Bronchial epithelial cell (primary cell): Measurements from ENCODE around the gene PIM3. TPM values are rescaled to one million over a fixed set of nuclear protein-coding genes. Genes with fewer than 3 reads are reported as not detected.
A peak's percentile ranks its signal among the peaks of the same experiment; 100 is the strongest.
"Not testable (repeated sequence)": the region's sequence is repeated elsewhere in the genome, so short reads cannot be mapped to it uniquely, and the experiment has no call there.

Experiments
- DNase-seq: peaks from one replicate; pipeline ENCODE4 v3.0.0-alpha.2; 2010; ENCODE audit warnings: low read depth
- FAIRE-seq: peaks from 2 replicates; lab custom pipeline; 2011; peaks lifted over from hg19 to GRCh38; lab: Jason Lieb, UNC
- H3K27me3 ChIP-seq: 2 replicates; pipeline ENCODE4 v1.5.1; 2011; ENCODE audit warnings: low read length; ENCODE audit not compliant: control insufficient read depth, insufficient read depth
- H3K36me3 ChIP-seq: 2 replicates; pipeline ENCODE4 v1.5.1; 2011; ENCODE audit warnings: low read length; ENCODE audit not compliant: control insufficient read depth, insufficient read depth
- H3K4me3 ChIP-seq: 2 replicates; pipeline ENCODE4 v1.5.1; 2011; ENCODE audit warnings: mild to moderate bottlenecking, low read depth, low read length, control low read depth
- CTCF ChIP-seq: IDR thresholded peaks from 2 replicates; pipeline ENCODE4 v1.5.1; 2011; ENCODE audit warnings: mild to moderate bottlenecking, moderate library complexity, low read length, control low read depth, inconsistent platforms; ENCODE audit not compliant: insufficient read depth, severe bottlenecking
- total RNA-seq: library from RNA; depleted of rRNA; stranded (reverse); fragments of >200 nt; gene quantifications from 2 replicates; pipeline ENCODE4 v1.2.1, GENCODE V29; 2014

PIM3 gene
- total RNA-seq, 1 donor from 2014 or later, result 67.1 TPM

- no peak for TF ChIP-seq CTCF
- DNase-seq (no peak), FAIRE-seq (no peak)
- Histone ChIP-seq H3K27me3 (no peaks in the 10 kb centered on the region), H3K36me3 (no peaks in the 10 kb centered on the region), H3K4me3 (no peak overlapping the region)
These were observed 12.7 kb downstream of the PIM3 start for GRCh38 chr22:49973018-49973961.

- FAIRE-seq (no peak), DNase-seq (no peak)
- no peak overlapping the region for H3K4me3 ChIP-seq
- H3K36me3 ChIP-seq, result no peaks in the 10 kb centered on the region
- H3K27me3 ChIP-seq, result no peaks in the 10 kb centered on the region
- no peak for TF ChIP-seq CTCF
These were observed 15.2 kb downstream of the PIM3 start for GRCh38 chr22:49975543-49976389.

- no peak for TF ChIP-seq CTCF
- H3K36me3 ChIP-seq, result no peaks in the 10 kb centered on the region
- DNase-seq (no peak), FAIRE-seq (no peak)
- H3K27me3 ChIP-seq, result no peaks in the 10 kb centered on the region
- no peak overlapping the region for H3K4me3 ChIP-seq
These were observed 16.0 kb downstream of the PIM3 start for GRCh38 chr22:49976439-49977175.

GRCh38 chr22:49977578-49977977, 17.0 kb downstream of the PIM3 start:
- FAIRE-seq (no peak), DNase-seq (no peak)
- Histone ChIP-seq H3K36me3 (no peaks in the 10 kb centered on the region), H3K4me3 (no peak overlapping the region), H3K27me3 (no peaks in the 10 kb centered on the region)
- no peak for TF ChIP-seq CTCF

- Histone ChIP-seq H3K4me3 (no peak overlapping the region), H3K36me3 (no peaks in the 10 kb centered on the region), H3K27me3 (peaks cover 7% of the 10 kb centered on the region)
- TF ChIP-seq CTCF, result peak; percentile 46
- DNase-seq (peak; percentile 38), FAIRE-seq (no peak)
These were observed 19.2 kb downstream of the PIM3 start for GRCh38 chr22:49979587-49980264.

GRCh38 chr22:49981799-49982198, 21.2 kb downstream of the PIM3 start:
- H3K4me3 ChIP-seq, FAIRE-seq, H3K27me3 ChIP-seq: not testable (repeated sequence)

More at GRCh38 chr22:49981799-49982198, 21.2 kb downstream of the PIM3 start:
- H3K36me3 ChIP-seq, DNase-seq: not testable (repeated sequence)
